Measurements from ENCODE around the gene GPER1.

Gene GPER1

DNA sequence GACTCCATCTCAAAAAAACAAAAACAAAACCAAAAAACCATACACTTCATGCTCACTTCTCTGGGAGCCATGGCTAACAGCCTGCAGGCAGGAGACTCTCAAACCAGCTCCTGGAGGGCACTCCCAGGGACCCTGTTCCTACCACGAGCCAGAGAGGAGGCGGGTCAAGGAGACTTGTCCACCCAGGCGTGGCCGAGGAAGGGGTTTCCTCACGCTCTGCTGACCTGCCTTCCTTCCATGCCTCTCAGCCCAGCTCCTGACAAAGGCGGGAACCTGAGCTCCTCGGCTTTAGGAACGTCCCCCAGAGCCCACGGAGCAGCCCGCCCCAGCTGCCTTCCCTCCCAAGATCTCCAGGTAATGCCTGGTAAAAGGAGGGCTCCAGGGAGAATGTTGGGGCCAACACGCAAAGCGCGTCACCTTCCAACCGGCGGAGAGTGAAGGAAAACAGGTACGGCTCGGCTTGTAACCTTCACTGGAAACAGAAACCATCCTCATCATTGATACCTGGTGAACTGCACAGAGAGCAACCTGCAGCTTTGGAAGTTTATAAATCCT is 34.0 kb upstream of the GPER1 start:
- DNase-seq (ENCODE audit: low read depth in 3 of 3, low spot score in 1 of 3), result no peak

DNA sequence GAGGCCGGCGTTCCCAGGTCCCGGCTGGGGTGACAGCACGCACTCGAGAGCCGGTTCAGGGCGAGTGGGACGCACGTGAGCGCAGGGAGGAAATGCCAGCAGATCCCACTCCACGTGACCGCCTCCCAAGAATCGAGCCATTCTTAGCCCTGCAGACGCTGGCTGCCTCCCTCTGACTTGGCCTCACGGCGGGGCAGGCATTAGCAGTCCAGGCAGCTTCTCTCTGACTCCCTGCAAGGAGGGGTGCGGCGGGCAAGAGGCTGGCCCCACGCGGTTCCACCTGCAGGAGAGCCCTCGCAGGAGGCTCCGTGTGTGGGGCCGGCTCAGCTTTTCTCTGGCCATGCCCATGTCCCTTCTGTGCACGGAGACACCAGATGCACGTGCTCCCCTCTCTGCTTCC is 33.5 kb upstream of the GPER1 start:
- DNase-seq (ENCODE audit: low read depth in 3 of 3, low spot score in 1 of 3), result no peak

DNA sequence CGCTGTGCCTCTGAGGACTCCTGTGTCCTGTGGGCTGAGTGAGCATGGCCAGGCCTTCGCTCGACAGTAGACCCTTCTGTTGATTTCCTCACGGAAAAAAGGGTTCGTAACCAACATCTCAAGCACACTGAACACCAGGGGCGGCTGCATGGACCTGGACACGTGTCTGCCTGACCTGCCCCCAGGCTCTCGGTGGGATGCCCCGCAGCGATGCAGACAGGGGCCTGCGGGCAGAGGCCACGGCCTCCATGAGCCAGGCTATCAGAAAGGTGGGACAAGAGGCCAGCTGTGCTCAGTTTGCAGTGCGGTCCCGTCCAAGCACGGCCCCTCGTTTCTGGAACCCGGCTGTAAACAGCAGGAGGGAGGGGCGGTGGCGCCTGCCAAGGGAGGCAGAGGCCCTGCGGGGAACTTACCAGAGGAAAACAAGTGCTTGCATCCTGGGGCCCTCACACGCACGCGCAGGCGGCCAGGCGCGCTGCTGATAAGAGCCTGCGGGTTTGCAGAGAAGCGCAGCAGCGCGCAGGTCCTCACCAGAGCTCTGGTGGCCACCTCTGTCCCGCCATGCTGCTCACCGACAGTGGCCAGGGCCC is 33.0 kb upstream of the GPER1 start:
- DNase-seq (ENCODE audit: low read depth in 3 of 3, low spot score in 1 of 3), result peak in 2 of 3 donors; percentile 25 to 29

DNA sequence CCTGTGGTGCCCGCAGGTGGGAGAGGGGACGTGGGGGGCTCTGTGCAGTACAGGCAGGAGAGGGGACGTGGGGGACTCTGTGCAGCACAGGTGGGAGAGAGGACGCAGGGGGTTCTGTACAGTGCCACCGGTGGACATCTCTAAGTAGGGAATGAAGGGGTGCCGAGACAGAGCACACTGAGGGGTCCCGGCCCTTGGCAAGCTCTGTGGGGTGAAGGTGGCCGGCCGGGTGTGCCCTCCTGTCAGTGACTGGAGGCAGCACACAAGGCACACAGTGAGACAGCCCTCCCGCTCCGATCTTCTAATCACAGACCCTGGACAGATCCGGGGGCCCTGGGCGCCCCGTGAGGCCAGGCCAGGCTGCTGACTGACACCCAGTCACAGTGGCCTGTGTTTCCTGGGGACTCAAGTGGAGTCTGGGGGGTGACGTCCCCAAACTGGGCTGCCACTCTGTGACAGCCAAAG is 32.4 kb upstream of the GPER1 start:
- no peak for DNase-seq (ENCODE audit: low read depth in 3 of 3, low spot score in 1 of 3)

DNA sequence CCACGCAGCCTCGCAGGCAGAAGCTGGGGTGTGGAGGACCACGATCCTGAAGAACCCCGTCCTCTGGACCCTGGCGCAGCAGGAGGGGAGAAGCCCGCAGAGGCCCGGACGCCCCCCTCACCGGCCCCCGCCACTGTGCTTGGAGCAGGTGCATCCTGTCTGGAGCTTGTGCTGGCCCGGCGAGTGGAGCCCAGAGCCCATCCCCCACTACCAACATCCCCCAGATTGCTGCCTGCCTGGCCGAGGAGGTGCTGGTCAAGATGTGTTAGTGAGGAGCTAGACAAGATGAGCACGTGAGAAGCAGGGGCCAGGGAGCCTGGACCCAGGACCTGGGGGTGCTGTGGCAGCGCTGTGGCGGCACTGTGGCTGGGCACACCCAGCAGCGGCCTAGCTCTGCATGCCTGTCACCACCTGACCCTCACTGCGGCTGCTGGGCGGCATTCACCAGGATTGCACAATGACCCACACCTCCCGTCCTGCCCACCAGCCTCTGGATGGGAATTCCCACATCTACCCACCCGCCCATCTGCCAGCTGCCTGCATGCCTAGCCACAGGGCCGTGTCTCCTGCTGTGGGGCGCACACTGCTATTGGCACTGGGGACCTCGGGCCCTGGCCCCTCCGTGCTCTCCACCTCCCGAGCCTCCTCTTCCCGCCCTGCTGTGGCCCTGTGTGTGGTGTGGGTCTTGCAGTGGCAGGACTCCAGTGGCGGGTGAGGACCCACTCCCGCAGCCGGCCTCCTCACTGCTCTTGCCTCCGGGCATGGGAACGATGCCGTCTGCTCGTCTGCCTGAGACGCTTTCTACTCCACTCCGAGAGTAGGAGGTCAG is 31.7 kb upstream of the GPER1 start:
- DNase-seq (ENCODE audit: low read depth in 3 of 3, low spot score in 1 of 3), result no peak

DNA sequence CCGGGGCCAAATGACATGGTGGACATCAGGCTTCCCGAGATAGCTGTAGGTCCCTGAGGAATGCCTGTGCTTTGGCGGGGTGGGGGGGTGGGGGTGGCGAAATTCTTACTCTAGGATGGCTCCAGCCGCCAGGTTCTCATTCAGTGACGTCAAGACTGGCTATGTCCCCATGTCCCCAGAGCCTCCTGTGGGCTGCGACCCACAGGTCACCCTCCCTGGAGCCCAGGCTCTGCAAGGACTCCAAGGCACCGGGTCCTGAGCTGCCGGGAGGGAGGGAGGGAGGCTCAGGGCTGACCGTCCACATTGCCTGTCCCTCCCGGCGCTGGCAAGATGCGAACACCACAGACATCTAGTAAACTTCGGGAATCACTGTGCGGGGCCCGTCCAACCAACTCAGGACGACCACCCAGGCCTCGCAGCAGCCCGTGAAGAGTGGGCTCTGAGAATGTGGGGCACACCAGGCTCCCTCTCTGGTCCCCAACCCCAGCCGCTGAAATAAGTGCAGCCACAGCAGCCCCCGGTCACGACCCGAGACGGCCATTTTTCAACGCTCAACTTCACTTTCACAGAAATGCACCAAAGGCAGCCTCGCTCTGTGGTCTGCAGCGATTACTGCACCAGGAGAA is 31.0 kb upstream of the GPER1 start:
- DNase-seq (ENCODE audit: low read depth in 3 of 3, low spot score in 1 of 3), result no peak

DNA sequence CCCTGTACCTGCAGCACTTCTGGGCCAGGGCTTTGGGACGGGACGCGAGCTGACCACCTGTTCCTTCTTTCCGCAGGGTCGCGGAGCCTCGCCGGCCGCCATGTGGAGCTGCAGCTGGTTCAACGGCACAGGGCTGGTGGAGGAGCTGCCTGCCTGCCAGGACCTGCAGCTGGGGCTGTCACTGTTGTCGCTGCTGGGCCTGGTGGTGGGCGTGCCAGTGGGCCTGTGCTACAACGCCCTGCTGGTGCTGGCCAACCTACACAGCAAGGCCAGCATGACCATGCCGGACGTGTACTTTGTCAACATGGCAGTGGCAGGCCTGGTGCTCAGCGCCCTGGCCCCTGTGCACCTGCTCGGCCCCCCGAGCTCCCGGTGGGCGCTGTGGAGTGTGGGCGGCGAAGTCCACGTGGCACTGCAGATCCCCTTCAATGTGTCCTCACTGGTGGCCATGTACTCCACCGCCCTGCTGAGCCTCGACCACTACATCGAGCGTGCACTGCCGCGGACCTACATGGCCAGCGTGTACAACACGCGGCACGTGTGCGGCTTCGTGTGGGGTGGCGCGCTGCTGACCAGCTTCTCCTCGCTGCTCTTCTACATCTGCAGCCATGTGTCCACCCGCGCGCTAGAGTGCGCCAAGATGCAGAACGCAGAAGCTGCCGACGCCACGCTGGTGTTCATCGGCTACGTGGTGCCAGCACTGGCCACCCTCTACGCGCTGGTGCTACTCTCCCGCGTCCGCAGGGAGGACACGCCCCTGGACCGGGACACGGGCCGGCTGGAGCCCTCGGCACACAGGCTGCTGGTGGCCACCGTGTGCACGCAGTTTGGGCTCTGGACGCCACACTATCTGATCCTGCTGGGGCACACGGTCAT is 30.3 kb upstream of the GPER1 start:
- DNase-seq (ENCODE audit: low read depth in 3 of 3, low spot score in 1 of 3), result no peak

DNA sequence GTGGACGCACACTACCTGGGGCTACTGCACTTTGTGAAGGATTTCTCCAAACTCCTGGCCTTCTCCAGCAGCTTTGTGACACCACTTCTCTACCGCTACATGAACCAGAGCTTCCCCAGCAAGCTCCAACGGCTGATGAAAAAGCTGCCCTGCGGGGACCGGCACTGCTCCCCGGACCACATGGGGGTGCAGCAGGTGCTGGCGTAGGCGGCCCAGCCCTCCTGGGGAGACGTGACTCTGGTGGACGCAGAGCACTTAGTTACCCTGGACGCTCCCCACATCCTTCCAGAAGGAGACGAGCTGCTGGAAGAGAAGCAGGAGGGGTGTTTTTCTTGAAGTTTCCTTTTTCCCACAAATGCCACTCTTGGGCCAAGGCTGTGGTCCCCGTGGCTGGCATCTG is 29.6 kb upstream of the GPER1 start:
- DNase-seq (ENCODE audit: low read depth in 3 of 3, low spot score in 1 of 3), result no peak

DNA sequence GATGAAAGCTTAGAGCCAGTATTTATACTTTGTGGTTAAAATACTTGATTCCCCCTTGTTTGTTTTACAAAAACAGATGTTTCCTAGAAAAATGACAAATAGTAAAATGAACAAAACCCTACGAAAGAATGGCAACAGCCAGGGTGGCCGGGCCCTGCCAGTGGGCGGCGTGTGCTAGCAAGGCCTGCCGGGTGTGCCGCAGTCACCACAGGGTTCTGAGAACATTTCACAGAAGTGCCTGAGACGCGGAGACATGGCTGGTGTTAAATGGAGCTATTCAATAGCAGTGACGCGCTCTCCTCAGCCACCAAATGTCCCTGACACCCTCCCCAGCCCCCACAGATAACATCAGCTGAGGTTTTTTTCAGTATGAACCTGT is 29.1 kb upstream of the GPER1 start:
- no peak for DNase-seq (ENCODE audit: low read depth in 3 of 3, low spot score in 1 of 3)

DNA sequence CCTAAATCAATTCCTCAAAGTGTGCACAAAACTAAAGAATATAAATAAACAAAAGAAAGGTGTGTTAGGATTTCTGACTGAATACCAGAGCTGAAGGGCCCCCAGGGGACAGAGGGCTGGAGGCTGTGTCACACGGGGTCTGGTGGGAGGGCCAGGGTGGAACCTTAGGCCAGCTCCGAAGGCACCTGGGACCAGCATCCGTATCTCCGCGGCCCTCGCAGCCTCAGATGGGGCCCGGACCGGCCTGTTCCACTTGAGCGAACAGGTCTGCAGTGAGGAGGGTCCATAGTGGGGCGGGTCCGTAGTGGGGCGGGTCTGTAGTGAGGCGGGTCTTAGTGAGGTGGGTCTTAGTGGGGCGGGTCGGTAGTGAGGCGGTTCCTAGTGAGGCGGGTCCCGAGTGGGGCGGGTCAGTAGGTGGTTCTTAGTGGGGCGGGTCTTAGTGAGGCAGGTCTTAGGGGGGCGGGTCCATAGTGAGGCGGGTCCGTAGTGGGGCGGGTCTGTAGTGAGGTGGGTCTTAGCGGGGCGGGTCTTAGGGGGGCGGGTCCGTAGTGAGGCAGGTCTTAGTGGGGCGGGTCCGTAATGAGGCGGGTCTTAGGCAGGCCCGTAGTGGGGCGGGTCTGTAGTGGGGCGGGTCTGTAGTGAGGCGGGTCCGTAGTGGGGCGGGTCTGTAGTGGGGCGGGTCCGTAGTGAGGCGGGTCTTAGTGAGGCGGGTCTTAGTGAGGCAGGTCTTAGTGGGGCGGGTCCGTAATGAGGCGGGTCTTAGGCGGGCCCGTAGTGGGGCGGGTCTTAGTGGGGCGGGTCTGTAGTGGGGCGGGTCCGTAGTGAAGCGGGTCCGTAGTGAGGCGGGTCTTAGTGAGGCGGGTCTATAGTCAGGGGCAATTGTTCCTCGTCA is 28.5 kb upstream of the GPER1 start:
- DNase-seq (ENCODE audit: low read depth in 3 of 3, low spot score in 1 of 3), result no peak

DNA sequence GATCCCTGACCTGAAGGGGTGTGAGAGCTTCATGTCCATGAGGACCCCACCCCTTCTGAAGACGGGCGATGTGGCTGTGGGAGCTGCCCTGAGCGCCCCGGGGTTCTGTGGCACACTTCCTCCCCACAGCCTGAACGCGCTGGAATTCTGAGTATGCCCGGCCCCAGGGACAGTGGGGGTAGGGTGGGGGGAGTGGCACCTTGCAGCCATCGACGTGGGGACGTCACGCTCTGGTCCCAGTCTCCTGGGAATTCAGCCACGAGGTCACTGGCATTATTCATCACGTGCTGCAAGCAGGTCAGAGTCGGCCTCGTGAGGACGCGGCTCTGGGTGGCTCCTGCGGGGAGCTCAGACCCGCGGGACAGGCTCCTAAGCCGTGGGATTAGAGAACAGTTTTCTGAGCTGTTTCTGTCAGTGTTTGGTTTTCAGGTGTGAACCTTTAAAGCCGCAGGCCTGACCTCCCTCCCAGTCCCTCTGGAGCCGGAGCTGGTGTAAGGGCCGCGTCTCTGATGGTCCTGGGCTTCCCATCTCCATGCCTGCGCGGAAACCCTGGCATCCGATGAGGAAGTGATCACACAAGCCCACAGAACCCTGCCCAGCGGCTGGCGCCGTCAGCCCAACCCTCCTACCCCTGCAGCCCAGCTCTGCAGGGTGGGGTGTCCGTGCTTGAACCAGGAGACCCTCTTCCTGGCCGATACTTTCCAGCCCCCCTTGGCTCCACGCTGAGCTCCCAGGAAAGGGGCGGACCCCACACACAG is 27.4 kb upstream of the GPER1 start:
- no peak for DNase-seq (ENCODE audit: low read depth in 3 of 3, low spot score in 1 of 3)

DNA sequence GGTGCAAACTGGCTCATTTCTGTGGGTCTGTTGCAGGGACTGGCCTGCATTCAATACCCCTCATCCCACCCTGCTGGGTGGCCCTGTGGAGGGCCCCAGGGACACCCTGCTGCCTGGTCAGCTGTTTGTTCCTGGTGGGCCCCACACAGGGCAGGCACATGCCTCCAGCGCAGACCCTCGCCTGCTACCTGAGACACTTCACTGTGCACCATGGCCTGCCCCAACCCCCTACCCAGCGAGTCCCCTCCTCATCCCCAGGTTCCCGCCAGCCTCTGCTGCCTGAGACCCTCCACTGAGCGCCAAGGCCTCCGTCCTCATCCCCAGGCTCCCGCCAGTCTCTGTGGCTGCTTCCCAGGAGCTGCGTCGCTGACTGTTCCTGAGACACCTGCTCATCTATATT is 26.7 kb upstream of the GPER1 start:
- no peak for DNase-seq (ENCODE audit: low read depth in 3 of 3, low spot score in 1 of 3)

DNA sequence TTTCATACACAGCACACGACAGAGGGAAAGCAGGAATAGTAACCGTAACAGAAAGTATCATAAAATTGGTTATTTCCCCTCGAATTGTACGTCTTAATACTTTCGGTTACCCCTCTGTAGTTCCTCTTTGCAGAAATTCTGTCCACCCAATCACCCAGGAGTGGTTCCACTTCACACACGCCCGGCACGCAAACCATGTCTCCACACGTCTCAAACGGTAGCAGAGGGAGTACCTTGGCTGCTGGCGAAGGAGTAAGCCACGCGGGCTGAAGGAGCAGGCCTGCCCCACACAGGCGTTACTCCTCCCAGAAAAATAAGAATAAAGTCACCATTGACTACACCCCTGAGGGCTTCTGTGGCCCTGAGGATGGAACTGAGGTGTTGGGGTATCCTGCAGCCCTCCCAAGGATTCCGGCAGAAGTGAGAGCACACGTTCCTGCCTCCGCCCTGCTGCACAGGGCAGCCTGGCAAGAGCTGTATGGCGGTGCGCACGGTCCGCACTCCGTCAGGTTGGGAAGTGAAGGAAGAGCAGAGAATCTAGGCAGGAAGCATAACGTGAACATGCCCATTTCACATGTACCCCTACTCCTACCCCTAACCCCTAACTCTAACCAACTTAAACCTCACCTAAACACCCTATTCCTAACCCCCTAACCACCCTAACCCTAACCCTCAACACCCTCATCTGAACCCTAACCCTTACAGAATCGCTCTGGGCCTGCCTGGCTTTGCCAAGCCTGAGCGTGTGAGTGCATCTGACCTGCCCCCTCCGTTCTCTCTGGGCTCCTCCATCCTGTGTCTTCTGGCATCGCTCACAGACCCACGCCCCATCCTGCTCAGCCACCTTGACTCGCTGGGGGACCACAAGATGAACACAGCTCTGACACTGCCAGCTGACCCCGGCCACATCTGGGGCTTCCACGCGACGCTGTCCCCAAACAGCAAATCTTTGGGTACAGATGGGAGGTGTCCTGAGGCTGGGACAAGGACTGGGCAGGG is 25.3 kb upstream of the GPER1 start:
- no peak for DNase-seq (ENCODE audit: low read depth in 3 of 3, low spot score in 1 of 3)

DNA sequence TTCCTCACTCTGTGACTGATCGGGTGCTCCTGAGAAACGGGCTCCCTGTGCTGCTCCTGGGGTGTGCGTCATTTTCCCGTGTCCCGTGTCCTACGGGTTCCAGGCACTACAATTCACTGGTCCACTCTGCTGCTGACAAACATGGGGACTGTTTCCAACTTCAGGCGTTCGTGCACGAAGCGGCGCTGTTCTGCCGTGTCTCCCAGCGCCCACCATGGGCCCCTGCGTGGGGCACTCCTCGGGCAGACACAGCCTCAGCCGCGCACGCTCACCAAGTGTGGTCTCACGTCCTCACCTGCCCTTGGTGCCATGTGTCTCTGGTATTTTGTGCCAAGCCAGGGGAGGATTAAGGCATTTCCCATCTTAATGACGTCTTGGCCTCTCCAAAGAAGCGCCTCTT is 24.6 kb upstream of the GPER1 start:
- no peak for DNase-seq (ENCODE audit: low read depth in 3 of 3, low spot score in 1 of 3)

DNA sequence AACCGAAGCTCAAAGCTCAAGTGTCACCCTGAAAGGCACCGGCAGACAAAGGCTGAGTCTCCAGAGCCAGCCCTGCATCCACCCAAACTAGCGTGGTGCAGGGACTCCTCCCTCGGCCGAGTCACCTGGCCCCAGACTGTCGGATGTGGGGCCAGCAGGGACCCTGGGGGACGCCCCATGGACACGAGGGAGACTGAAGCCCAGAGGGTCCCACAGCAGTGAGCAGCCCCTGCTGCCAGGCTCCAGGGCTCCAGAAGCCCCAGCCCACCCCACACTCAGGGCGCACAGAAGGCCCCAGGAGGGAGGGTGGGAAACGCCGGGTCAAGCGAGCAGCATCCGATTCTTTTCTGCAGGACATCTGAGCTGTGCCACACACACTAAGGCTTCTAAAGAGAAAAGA is 23.3 kb upstream of the GPER1 start:
- no peak for DNase-seq (ENCODE audit: low read depth in 3 of 3, low spot score in 1 of 3)

DNA sequence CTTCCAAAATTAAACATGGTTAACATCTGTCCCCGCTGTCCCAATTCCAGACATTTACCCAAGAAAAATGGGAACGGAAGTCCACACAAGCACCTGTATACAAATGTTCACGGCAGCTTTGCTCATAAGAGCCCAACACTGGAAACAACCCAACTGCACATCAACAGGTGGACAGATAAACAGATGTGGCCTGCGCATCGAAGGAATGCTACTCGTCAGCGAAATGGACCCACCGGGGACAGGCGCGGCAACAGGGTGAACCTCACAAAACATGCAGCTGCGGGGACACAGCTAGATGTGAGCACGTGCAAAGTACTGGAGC is 22.7 kb upstream of the GPER1 start:
- no peak for DNase-seq (ENCODE audit: low read depth in 3 of 3, low spot score in 1 of 3)

DNA sequence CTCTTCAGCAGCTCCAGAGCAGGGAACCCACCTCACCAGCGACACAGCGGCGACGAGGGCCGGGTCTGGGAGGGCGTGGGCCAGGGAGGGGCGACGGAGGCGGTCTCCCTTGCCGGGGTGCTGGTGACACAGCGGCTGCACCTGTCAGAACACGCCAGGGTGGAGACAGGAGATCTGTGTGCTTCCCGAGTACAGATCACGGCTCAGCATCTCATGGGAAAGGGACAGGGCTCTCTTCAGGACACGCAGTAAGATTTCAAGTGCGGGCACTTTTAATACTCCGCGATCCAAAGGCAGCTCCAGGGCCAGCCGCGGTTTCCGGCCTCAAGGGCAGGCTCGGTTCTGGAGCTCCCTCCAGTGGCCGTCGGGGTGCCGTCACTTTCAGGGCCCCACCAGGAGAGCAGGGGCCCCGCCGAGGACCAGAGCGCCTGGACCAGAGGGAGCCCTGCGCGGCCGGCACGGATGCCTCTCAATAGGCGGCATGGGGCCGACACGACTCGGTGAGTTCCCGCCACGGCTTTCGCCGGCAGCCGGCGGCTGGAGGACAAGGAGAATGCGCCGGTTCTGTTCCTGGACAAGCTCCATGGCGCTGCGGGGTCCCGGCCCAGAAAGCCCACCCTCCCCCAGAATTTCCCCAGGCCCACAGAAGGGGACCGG is 22.2 kb upstream of the GPER1 start:
- peak; percentile 52 to 72 (median 60) for DNase-seq (ENCODE audit: low read depth in 3 of 3, low spot score in 1 of 3)

DNA sequence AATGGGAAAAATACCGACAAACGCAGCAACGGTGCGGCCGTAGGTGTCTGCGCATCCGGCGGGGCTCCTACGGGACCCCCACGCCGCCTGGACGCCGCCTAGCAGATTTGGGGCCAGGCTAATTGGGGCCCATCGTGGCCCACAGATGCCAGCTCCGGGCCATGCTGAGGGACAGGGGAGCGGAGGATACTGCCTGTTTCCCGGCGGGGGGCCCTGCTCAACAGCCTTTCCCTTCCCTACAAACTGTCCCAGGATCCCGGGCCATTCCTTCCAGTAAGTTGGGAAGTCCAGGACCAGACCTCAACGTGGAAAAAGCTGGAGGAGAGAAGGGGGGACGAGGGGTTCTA is 21.7 kb upstream of the GPER1 start:
- DNase-seq (ENCODE audit: low read depth in 3 of 3, low spot score in 1 of 3), result no peak
